ENCODE measurements around the gene SLC25A21. TPM values are rescaled to one million over a fixed set of nuclear protein-coding genes. Genes with fewer than 3 reads are reported as not detected.

Gene SLC25A21
- total RNA-seq, 1 donor from 2014 or later: 0.91 TPM

- DNase-seq: no peak
- no peak overlapping the region for H3K4me3 Mint-ChIP-seq (ENCODE audit: unreplicated experiment)
- no peaks in the 10 kb centered on the region for H3K9me3 Mint-ChIP-seq (ENCODE audit: unreplicated experiment)
- no peaks in the 10 kb centered on the region for H3K27me3 Mint-ChIP-seq (ENCODE audit: unreplicated experiment)
- no peaks in the 10 kb centered on the region for H3K4me1 Mint-ChIP-seq (ENCODE audit: low read depth, unreplicated experiment)
- TF ChIP-seq, protein P1, sequence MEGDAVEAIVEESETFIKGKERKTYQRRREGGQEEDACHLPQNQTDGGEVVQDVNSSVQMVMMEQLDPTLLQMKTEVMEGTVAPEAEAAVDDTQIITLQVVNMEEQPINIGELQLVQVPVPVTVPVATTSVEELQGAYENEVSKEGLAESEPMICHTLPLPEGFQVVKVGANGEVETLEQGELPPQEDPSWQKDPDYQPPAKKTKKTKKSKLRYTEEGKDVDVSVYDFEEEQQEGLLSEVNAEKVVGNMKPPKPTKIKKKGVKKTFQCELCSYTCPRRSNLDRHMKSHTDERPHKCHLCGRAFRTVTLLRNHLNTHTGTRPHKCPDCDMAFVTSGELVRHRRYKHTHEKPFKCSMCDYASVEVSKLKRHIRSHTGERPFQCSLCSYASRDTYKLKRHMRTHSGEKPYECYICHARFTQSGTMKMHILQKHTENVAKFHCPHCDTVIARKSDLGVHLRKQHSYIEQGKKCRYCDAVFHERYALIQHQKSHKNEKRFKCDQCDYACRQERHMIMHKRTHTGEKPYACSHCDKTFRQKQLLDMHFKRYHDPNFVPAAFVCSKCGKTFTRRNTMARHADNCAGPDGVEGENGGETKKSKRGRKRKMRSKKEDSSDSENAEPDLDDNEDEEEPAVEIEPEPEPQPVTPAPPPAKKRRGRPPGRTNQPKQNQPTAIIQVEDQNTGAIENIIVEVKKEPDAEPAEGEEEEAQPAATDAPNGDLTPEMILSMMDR (IDR thresholded peaks at IDR 0.05; ENCODE audit: partially characterized antibody, unreplicated experiment): no peak
- no peaks in the 10 kb centered on the region for H3K36me3 Mint-ChIP-seq (ENCODE audit: unreplicated experiment)
- H3K27ac Mint-ChIP-seq (ENCODE audit: unreplicated experiment): no peak overlapping the region
Measured at GRCh38 chr14:36746872-36747271, 425.5 kb downstream of the SLC25A21 start.

DNA sequence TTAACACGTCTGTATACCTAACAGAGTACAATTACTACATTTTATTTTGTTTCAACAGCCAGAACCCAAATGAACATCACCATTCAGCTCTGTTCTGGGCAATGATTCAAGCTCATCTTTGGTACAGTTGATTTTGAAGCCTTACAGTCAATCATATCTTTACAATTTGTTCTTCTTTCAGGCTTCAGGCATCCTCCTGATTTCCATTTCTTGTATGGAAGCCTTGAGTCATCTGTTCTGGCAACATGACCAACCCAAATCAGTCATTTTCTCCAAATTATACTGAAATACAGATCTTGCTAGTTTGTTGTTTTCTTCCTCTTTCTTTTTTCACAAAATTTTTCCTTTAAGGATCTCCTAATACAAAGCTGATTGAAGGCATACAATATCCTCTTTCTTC lies 430.5 kb downstream of the SLC25A21 start:
- Mint-ChIP-seq H3K27ac (ENCODE audit: unreplicated experiment) (no peak overlapping the region), H3K36me3 (ENCODE audit: unreplicated experiment) (no peaks in the 10 kb centered on the region), H3K27me3 (ENCODE audit: unreplicated experiment) (no peaks in the 10 kb centered on the region), H3K4me3 (ENCODE audit: unreplicated experiment) (no peak overlapping the region), H3K4me1 (ENCODE audit: low read depth, unreplicated experiment) (no peaks in the 10 kb centered on the region), H3K9me3 (ENCODE audit: unreplicated experiment) (no peaks in the 10 kb centered on the region)
- DNase-seq: no peak
- TF ChIP-seq, protein P1 (IDR thresholded peaks at IDR 0.05; ENCODE audit: partially characterized antibody, unreplicated experiment): no peak

DNA sequence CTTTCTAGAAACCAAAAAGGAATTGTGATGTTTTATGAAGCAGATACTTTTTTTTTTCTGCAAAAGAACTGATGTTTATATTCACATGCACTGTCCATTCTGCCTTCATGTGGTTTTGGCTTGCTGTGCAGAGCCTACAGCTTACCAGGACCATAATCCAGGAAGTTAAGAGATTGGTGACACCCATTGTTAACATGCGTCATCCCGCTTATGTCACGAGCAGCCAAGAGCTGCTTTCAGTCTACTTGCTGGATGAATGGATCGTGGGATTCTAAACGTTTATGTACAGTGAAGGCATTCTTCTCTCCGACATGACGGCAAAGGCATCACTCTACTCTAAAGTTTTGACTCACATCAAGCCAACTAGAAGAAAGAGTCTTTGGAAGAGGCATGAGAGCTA lies 434.1 kb downstream of the SLC25A21 start:
- TF ChIP-seq, protein P1 (IDR thresholded peaks at IDR 0.05; ENCODE audit: partially characterized antibody, unreplicated experiment): no peak
- Mint-ChIP-seq H3K4me1 (ENCODE audit: low read depth, unreplicated experiment) (peaks cover 1% of the 10 kb centered on the region), H3K36me3 (ENCODE audit: unreplicated experiment) (no peaks in the 10 kb centered on the region), H3K9me3 (ENCODE audit: unreplicated experiment) (no peaks in the 10 kb centered on the region), H3K27ac (ENCODE audit: unreplicated experiment) (no peak overlapping the region), H3K4me3 (ENCODE audit: unreplicated experiment) (no peak overlapping the region), H3K27me3 (ENCODE audit: unreplicated experiment) (no peaks in the 10 kb centered on the region)
- DNase-seq: no peak

- no peaks in the 10 kb centered on the region for H3K9me3 Mint-ChIP-seq (ENCODE audit: unreplicated experiment)
- no peak for DNase-seq
- TF ChIP-seq, protein P1 (IDR thresholded peaks at IDR 0.05; ENCODE audit: partially characterized antibody, unreplicated experiment): no peak
- no peak overlapping the region for H3K4me3 Mint-ChIP-seq (ENCODE audit: unreplicated experiment)
- H3K27ac Mint-ChIP-seq (ENCODE audit: unreplicated experiment): no peak overlapping the region
- H3K4me1 Mint-ChIP-seq (ENCODE audit: low read depth, unreplicated experiment): peaks cover 2% of the 10 kb centered on the region
- no peaks in the 10 kb centered on the region for H3K36me3 Mint-ChIP-seq (ENCODE audit: unreplicated experiment)
- H3K27me3 Mint-ChIP-seq (ENCODE audit: unreplicated experiment): no peaks in the 10 kb centered on the region
Measured at GRCh38 chr14:36726128-36726527, 446.3 kb downstream of the SLC25A21 start.

GRCh38 chr14:36724162-36724561 lies 448.2 kb downstream of the SLC25A21 start:
- H3K4me3 Mint-ChIP-seq (ENCODE audit: unreplicated experiment): no peak overlapping the region
- no peak overlapping the region for H3K27ac Mint-ChIP-seq (ENCODE audit: unreplicated experiment)
- TF ChIP-seq, protein P1 (IDR thresholded peaks at IDR 0.05; ENCODE audit: partially characterized antibody, unreplicated experiment): no peak
- DNase-seq: no peak
- H3K9me3 Mint-ChIP-seq (ENCODE audit: unreplicated experiment): no peaks in the 10 kb centered on the region
- H3K36me3 Mint-ChIP-seq (ENCODE audit: unreplicated experiment): no peaks in the 10 kb centered on the region
- peaks cover 2% of the 10 kb centered on the region for H3K4me1 Mint-ChIP-seq (ENCODE audit: low read depth, unreplicated experiment)
- no peaks in the 10 kb centered on the region for H3K27me3 Mint-ChIP-seq (ENCODE audit: unreplicated experiment)
